ENCODE measurements around the gene TTC33. TPM values are rescaled to one million over a fixed set of nuclear protein-coding genes. Genes with fewer than 3 reads are reported as not detected.

Gene TTC33
- total RNA-seq, 2 donors from 2014 or later = 13.5 to 19.3 TPM

DNA sequence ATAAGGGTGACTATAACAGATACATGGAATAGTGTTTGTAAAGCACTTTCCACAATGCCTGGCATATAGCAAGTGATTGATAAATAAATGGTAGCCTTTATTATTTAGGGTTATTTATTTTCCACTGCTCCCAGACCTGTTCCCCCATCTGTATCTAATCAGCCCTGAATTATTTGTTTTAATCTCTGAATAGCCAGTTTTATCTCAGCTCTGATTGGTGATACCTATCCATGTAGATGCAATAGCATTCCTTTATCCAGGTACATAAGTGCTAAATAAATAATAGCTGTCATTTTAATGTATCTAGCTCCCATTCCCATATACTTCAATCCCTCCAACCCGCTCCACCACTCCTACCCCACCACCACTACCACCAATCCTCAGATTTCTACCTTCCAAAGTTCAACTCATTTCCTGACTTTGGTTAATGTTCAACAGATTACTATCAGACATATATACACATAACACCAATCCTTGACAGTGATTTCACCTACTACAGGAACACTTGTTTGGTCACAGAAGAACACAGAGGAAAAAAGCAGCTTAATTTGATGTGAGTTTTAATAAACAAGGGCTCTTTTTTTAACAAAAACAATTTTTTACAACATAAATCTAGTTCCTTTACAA, 28.4 kb upstream of the TTC33 start:
- TF ChIP-seq, protein P1, sequence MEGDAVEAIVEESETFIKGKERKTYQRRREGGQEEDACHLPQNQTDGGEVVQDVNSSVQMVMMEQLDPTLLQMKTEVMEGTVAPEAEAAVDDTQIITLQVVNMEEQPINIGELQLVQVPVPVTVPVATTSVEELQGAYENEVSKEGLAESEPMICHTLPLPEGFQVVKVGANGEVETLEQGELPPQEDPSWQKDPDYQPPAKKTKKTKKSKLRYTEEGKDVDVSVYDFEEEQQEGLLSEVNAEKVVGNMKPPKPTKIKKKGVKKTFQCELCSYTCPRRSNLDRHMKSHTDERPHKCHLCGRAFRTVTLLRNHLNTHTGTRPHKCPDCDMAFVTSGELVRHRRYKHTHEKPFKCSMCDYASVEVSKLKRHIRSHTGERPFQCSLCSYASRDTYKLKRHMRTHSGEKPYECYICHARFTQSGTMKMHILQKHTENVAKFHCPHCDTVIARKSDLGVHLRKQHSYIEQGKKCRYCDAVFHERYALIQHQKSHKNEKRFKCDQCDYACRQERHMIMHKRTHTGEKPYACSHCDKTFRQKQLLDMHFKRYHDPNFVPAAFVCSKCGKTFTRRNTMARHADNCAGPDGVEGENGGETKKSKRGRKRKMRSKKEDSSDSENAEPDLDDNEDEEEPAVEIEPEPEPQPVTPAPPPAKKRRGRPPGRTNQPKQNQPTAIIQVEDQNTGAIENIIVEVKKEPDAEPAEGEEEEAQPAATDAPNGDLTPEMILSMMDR (conservative IDR thresholded peaks at IDR 0.05) = no peak
- Mint-ChIP-seq H3K27me3 (ENCODE audit: insufficient read depth) (no peaks in the 10 kb centered on the region), H3K4me3 (no peak overlapping the region), H3K9me3 (peaks cover 11% of the 10 kb centered on the region), H3K36me3 (ENCODE audit: low read depth) (peaks cover 27% of the 10 kb centered on the region), H3K4me1 (peaks cover 18% of the 10 kb centered on the region), H3K27ac (no peak overlapping the region)
- H3K27ac ChIP-seq (ENCODE audit: low read depth, low read length) = no peak overlapping the region
- H3K4me3 ChIP-seq (ENCODE audit: low read length) = peak overlapping the region; percentile 21
- no peak for DNase-seq
- peaks cover 8% of the 10 kb centered on the region for H3K4me1 ChIP-seq (ENCODE audit: control insufficient read depth, insufficient read depth, low read length)
- H3K27me3 ChIP-seq (ENCODE audit: control insufficient read depth, insufficient read depth, low read length, poor library complexity, severe bottlenecking) = no peaks in the 10 kb centered on the region
- no peak overlapping the region for H3K9ac ChIP-seq (ENCODE audit: extremely low read depth, low read length, poor library complexity, severe bottlenecking)
- peaks cover 9% of the 10 kb centered on the region for H3K36me3 ChIP-seq (ENCODE audit: control insufficient read depth, insufficient read depth, low read length)
- 93 to 100% methylated on average over 1 of the region's 1 CpG for WGBS, 2 experiments (ENCODE audit: insufficient coverage in 1 of 2, insufficient read length in 1 of 2)
- H3K9me3 ChIP-seq (ENCODE audit: control insufficient read depth, low read length) = peaks cover 15% of the 10 kb centered on the region

GRCh38 chr5:40781843-40782409, 26.2 kb upstream of the TTC33 start:
- Histone ChIP-seq H3K27ac (ENCODE audit: low read depth, low read length) (no peak overlapping the region), H3K27me3 (ENCODE audit: control insufficient read depth, insufficient read depth, low read length, poor library complexity, severe bottlenecking) (no peaks in the 10 kb centered on the region), H3K4me1 (ENCODE audit: control insufficient read depth, insufficient read depth, low read length) (peaks cover 8% of the 10 kb centered on the region), H3K9ac (ENCODE audit: extremely low read depth, low read length, poor library complexity, severe bottlenecking) (no peak overlapping the region), H3K4me3 (ENCODE audit: low read length) (no peak overlapping the region), H3K9me3 (ENCODE audit: control insufficient read depth, low read length) (peaks cover 3% of the 10 kb centered on the region), H3K36me3 (ENCODE audit: control insufficient read depth, insufficient read depth, low read length) (no peaks in the 10 kb centered on the region)
- DNase-seq = no peak
- no peaks in the 10 kb centered on the region for H3K9me3 Mint-ChIP-seq
- TF ChIP-seq, protein P1 (conservative IDR thresholded peaks at IDR 0.05) = no peak
- peaks cover 16% of the 10 kb centered on the region for H3K4me1 Mint-ChIP-seq
- no peak overlapping the region for H3K27ac Mint-ChIP-seq
- H3K4me3 Mint-ChIP-seq = no peak overlapping the region
- H3K27me3 Mint-ChIP-seq (ENCODE audit: insufficient read depth) = no peaks in the 10 kb centered on the region
- H3K36me3 Mint-ChIP-seq (ENCODE audit: low read depth) = peaks cover 13% of the 10 kb centered on the region

- TF ChIP-seq, protein P1 (conservative IDR thresholded peaks at IDR 0.05) = no peak
- Histone ChIP-seq H3K27me3 (ENCODE audit: control insufficient read depth, insufficient read depth, low read length, poor library complexity, severe bottlenecking) (no peaks in the 10 kb centered on the region), H3K9ac (ENCODE audit: extremely low read depth, low read length, poor library complexity, severe bottlenecking) (no peak overlapping the region), H3K4me1 (ENCODE audit: control insufficient read depth, insufficient read depth, low read length) (peaks cover 8% of the 10 kb centered on the region), H3K27ac (ENCODE audit: low read depth, low read length) (no peak overlapping the region), H3K4me3 (ENCODE audit: low read length) (no peak overlapping the region), H3K36me3 (ENCODE audit: control insufficient read depth, insufficient read depth, low read length) (peaks cover 10% of the 10 kb centered on the region), H3K9me3 (ENCODE audit: control insufficient read depth, low read length) (no peaks in the 10 kb centered on the region)
- no peak for DNase-seq
- Mint-ChIP-seq H3K9me3 (no peaks in the 10 kb centered on the region), H3K4me3 (no peak overlapping the region), H3K36me3 (ENCODE audit: low read depth) (peaks cover 14% of the 10 kb centered on the region), H3K27ac (no peak overlapping the region), H3K4me1 (peaks cover 14% of the 10 kb centered on the region), H3K27me3 (ENCODE audit: insufficient read depth) (no peaks in the 10 kb centered on the region)
- 93 to 100% methylated on average over 1 to 3 of the region's 3 CpGs for WGBS, 2 experiments (ENCODE audit: insufficient coverage in 1 of 2, insufficient read length in 1 of 2)
Measured at GRCh38 chr5:40780858-40781257, 25.1 kb upstream of the TTC33 start.

Measured in endodermal cell (in vitro differentiated cells).